Right cardiac atrium (tissue), 5 donors: ENCODE data around the gene CCM2. TPM values are rescaled to one million over a fixed set of nuclear protein-coding genes. Genes with fewer than 3 reads are reported as not detected.
A peak's percentile ranks its signal among the peaks of the same experiment; 100 is the strongest.

Experiments used
- ATAC-seq, 2 donors: fragments of 200-7000 bp; cut with Tn5 transposase; one replicate each; pipeline versions ENCODE4 v1.8.0 to v1.9.1; 2020; ENCODE audit warnings: moderate library complexity in 2 of 2, mild to moderate bottlenecking in 1 of 2
- DNase-seq, 3 donors: peaks; one replicate each; pipeline ENCODE4 v3.0.0-alpha.2; 2020
- H3K27ac ChIP-seq: one replicate; pipeline ENCODE4 v1.5.1; 2013; ENCODE audit warnings: mild to moderate bottlenecking, low read length, control low read depth, moderate library complexity
- H3K27me3 ChIP-seq: one replicate; pipeline ENCODE4 v1.6.1; 2013; ENCODE audit not compliant: control insufficient read depth, insufficient read depth
- H3K4me1 ChIP-seq: one replicate; pipeline ENCODE4 v1.6.1; 2013; ENCODE audit warnings: low read length; ENCODE audit not compliant: control insufficient read depth, insufficient read depth
- H3K4me3 ChIP-seq: one replicate; pipeline ENCODE4 v1.5.1; 2013; ENCODE audit warnings: low read length, control low read depth
- H3K9me3 ChIP-seq: one replicate; pipeline ENCODE4 v1.6.1; 2013; ENCODE audit warnings: low read length; ENCODE audit not compliant: control insufficient read depth
- WGBS: extraction: QIAGEN DNeasy Blood & Tissue Kit; methylation state at CpG from one replicate; pipeline ENCODE4 v1.1.7; 2013; 5-methylcytosine and 5-hydroxymethylcytosine counted together
- intact Hi-C, 4 donors: fragments of 100-400 bp; cut with DNase I; formaldehyde crosslinking; loops; one replicate each; pipeline versions ENCODE4 v1.11.0 to v1.14.0; 2022 to 2023
- polyA plus RNA-seq: library from polyadenylated mRNA; stranded (reverse); fragments of 200-250 nt; gene quantifications from one replicate; pipeline ENCODE4 v1.2.3, GENCODE V29; 2013
- total RNA-seq, 4 donors: library from RNA; stranded (reverse); fragmentation: NEBNext Ultra II Directional; extraction: Animal tissue kit (Norgen Biotek cat#: 25700); gene quantifications; one replicate each; pipeline ENCODE4 v1.2.1, GENCODE V29; 2021
- donor health status: healthy with polysubstance abuse.
- donor health status: DM: no; HTN: yes; CAD: no.
- donor health status: DM: no; HTN: no; CAD: no.
- donor health status: DM: no; HTN: yes; CAD: no; lungs with severe emphysema.
- donor health status: DM: yes; HTN: yes; CAD: no.

The CCM2 gene
- total and polyA plus RNA-seq, 5 donors = 26.4 to 37.0 (median 32.8) TPM

DNA sequence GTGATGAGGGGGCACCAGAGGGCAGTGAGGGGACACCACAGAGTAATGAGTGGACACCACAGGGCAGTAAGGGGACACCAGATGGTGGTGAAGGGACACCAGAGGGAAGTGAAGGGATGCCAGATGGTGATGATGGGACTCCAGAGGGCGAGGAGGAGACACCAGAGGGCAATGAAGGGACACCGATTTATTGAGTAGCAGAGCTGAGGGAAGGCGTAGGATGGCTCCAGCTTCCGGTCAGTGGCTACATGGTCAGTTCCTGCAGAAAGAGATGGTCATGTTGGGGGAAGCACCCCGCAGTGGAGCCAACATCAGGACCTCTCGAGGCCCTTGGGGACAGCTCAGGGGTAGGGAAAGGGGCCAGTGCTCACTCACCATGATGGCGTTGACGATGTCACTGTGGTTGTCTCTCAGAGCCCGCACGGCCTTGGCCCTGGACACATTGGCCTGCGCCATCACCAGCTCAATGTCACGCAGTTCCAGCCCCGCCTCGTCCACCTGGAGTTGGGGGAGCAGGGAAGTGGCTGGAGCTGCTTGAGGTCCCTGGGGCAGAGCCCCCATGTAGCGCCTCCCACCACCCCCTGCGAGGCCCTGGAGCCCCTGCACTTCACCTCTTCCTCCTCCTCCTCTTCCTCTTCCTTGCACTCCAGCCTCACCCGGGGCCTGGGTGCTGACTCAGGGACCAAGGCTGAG is 80.4 kb downstream of the CCM2 start:
- Histone ChIP-seq H3K4me1 (no peaks in the 10 kb centered on the region), H3K27me3 (no peaks in the 10 kb centered on the region), H3K4me3 (no peak overlapping the region), H3K27ac (no peak overlapping the region), H3K9me3 (no peaks in the 10 kb centered on the region)
- ATAC-seq = peak in 1 of 2 donors; percentile 19
- DNase-seq = peak in 1 of 3 donors; percentile 54
- WGBS = 91% methylated on average over 17 of the region's 17 CpGs
- intact Hi-C loops = no loop called here

DNA sequence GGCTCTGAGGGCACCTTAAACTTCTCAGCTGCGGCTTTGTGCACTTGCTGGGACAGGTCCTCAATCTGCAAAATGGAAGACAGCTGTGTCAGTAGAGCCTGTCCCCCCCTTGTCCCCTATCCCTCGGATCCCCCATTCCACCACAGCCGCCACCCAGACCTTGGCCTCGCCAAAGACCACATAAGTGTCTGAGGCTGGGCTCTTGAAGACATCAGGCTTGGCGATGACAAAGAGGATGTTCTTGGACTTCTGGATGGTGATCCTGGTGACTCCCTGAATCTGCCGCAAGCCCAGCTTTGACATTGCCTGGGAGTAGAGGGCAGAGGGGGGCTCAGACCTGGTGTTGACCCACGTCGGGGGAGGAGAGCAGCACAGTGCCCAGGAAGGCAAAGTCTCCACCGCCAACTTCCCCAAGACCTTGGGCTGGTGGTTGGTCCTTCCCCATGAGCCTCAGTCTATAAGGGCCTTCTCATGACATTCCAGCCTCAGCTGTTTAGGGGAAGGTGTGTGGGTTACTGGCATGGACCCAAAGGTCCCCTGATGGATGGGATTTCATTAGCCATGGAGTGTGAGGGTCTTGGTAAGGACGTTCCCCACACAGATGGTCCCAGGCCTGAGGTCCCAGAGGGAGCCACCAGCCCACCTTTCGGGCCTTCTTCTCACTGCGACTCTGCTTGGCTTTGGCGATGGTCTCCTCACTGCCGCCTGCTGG is 81.1 kb downstream of the CCM2 start:
- DNase-seq = no peak
- peak in 1 of 2 donors; percentile 7 for ATAC-seq
- Histone ChIP-seq H3K27me3 (no peaks in the 10 kb centered on the region), H3K27ac (no peak overlapping the region), H3K4me1 (no peaks in the 10 kb centered on the region), H3K4me3 (no peak overlapping the region), H3K9me3 (no peaks in the 10 kb centered on the region)
- 86% methylated on average over 14 of the region's 14 CpGs for WGBS
- intact Hi-C loops = no loop called here

DNA sequence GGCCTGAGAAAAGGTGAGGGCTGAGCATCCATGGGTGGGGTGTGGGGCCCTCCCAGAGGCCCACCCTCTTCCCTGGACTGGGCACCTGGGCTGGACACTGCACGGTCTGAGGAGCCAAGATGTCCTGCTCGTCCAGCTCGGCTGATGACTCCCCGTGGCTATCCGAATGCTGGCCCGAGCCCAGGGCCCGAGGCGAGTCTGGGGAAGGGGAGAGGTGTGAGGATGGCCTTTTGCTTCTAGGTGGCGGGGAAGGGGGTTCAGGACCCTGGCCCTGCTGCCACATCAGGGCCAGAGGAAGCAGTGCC is 81.6 kb downstream of the CCM2 start:
- peak in 1 of 3 donors; percentile 48 for DNase-seq
- peak in 1 of 2 donors; percentile 9 for ATAC-seq
- Histone ChIP-seq H3K4me1 (no peaks in the 10 kb centered on the region), H3K9me3 (no peaks in the 10 kb centered on the region), H3K4me3 (no peak overlapping the region), H3K27me3 (no peaks in the 10 kb centered on the region), H3K27ac (no peak overlapping the region)
- 90% methylated on average over 9 of the region's 9 CpGs for WGBS
- intact Hi-C loops = no loop called here

DNA sequence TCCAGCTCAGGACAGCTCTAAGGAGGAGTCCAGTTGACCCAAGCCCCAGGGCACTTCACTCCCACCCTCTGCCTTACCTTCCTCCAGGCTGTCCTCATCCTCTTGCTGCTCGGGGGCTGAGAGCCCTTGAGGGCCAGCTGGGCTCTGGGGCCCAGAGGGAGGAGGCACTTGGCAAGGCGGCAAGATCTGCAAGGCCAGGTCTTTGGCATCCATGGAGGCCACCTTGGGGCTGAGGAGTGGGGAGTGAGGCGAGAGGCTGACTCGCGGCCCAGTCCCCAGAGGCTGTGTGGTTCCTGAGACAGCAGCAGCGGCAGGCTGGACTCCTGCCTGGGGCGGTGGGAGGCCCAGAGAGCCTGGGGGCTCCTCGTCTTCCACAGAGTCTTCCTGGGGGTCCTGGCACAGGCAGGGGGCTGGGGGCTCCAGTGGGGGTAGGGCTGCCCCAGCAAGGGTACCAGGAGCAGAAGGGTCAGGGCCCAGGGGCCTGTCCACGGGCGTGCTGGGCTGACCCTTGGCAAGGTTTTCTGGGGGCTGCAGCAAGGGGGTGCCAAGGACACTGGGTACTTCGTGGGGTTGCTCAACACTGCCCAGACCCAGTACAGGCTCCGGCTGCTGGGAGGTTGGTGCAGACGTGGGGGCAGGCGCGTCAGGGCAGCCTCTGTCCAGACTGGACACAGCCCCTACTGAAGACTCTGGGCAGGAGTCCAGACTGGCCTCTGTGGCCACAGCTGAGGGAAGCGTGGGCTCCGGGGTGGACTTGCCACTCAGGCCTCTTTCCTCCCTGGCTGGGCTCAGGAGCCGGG is 82.2 kb downstream of the CCM2 start:
- H3K4me1 ChIP-seq = no peaks in the 10 kb centered on the region
- H3K27ac ChIP-seq = no peak overlapping the region
- ATAC-seq (peak; percentile 49 to 63), DNase-seq (peak; percentile 57 to 79 (median 71))
- no peaks in the 10 kb centered on the region for H3K27me3 ChIP-seq
- intact Hi-C loops = no loop called here
- WGBS = 61% methylated on average over 18 of the region's 18 CpGs
- H3K4me3 ChIP-seq = no peak overlapping the region
- H3K9me3 ChIP-seq = no peaks in the 10 kb centered on the region

DNA sequence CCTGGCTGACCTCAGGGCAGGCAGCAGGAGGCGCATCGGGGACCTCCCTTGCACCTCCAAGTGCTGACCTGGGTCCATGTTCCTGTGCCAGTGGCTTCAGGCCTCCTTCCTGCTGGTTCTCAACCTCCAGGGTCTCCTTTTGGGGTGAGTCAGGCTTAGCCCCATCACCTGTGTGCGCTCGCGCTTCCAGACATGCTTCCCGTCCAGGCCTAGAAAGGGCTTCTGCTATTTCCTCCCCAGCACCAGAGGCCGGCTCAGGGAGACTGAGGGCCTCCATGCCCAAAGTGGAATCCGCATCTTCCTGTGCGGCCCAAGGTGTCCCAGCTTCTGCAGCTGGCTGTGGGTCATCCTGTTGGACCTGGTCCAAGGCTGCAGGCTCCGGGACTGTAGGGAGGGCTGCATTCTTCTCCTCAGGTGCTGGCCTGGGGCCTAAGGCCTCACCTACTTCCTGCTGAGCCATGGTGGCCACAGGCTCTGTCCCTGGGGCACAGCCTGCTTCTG is 82.9 kb downstream of the CCM2 start:
- WGBS = 66% methylated on average over 10 of the region's 10 CpGs
- Histone ChIP-seq H3K4me1 (no peaks in the 10 kb centered on the region), H3K27me3 (no peaks in the 10 kb centered on the region), H3K27ac (no peak overlapping the region), H3K9me3 (no peaks in the 10 kb centered on the region), H3K4me3 (no peak overlapping the region)
- peak in 1 of 3 donors; percentile 44 for DNase-seq
- ATAC-seq = no peak
- intact Hi-C loops = no loop called here

DNA sequence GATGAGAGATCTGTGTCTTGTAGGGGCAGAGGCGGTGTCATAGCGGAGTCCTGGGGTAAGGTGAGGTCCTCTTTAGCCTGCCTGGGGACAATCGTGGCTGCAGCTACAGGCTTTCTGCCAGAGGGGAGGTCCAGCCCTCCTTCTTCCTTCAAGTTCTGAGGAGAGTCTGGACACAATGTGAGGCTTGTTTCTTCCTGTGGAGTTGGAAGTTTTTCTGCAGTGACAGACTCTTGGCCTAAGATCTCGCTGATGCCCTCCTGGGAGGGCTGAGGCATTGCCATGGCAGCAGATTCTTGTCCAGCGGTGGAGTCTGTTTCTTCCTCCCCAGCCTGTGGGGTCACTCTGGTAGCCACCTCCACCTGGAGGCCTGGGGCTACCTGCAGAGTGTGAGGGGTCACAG is 84.3 kb downstream of the CCM2 start:
- no peak overlapping the region for H3K27ac ChIP-seq
- no peaks in the 10 kb centered on the region for H3K27me3 ChIP-seq
- no peaks in the 10 kb centered on the region for H3K4me1 ChIP-seq
- H3K4me3 ChIP-seq = no peak overlapping the region
- intact Hi-C loops = no loop called here
- 58% methylated on average over 5 of the region's 5 CpGs for WGBS
- DNase-seq (no peak), ATAC-seq (no peak)
- no peaks in the 10 kb centered on the region for H3K9me3 ChIP-seq

DNA sequence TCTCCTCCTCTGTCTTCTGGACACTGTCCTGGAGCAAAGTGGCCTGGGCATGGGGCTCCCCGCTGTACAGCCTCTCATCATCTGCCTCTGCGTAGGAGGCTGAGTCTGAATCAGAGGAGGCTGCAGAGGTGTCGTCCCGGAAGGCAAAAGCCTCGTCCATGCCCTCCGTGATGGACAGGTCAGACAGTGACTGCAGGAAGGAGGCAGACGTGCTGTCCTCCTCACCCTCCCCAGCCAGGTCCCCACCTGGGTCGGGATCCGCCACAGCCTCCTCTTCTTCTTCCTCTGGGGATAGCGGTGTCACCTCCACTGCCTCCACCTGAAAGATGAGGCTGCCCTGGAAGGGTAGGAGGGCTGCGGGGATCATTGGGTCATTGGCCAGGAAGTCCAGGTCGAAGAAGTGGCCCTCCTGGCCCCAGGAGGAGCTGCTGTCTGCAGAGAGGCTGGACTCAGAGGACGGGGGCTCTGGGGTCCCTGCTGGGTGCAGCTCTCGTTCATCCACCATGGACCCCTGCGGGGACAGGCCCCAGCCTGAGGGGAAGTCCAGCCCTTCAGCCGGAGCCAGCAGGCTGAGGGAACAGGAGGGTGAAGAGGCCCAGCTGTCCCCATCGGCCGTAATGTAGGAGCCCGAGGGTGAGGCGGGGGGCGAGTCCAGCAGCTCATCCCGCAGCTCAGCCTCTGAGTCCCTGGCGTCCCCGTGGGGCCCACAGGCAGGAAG is 85.1 kb downstream of the CCM2 start:
- H3K9me3 ChIP-seq = no peaks in the 10 kb centered on the region
- no peak overlapping the region for H3K27ac ChIP-seq
- ATAC-seq (no peak), DNase-seq (peak in 1 of 3 donors; percentile 50)
- intact Hi-C loops = no loop called here
- H3K4me1 ChIP-seq = no peaks in the 10 kb centered on the region
- H3K4me3 ChIP-seq = no peak overlapping the region
- no peaks in the 10 kb centered on the region for H3K27me3 ChIP-seq
- 73% methylated on average over 24 of the region's 24 CpGs for WGBS

GRCh38 chr7:45085619-45086200 is 85.7 kb downstream of the CCM2 start:
- no peaks in the 10 kb centered on the region for H3K27me3 ChIP-seq
- ATAC-seq = no peak
- H3K27ac ChIP-seq = no peak overlapping the region
- no peaks in the 10 kb centered on the region for H3K4me1 ChIP-seq
- no peak overlapping the region for H3K4me3 ChIP-seq
- WGBS = 84% methylated on average over 23 of the region's 23 CpGs
- DNase-seq = peak in 1 of 3 donors; percentile 56
- intact Hi-C loops = no loop called here
- H3K9me3 ChIP-seq = no peaks in the 10 kb centered on the region

- ATAC-seq = no peak
- H3K4me3 ChIP-seq = no peak overlapping the region
- 89% methylated on average over 15 of the region's 15 CpGs for WGBS
- no peaks in the 10 kb centered on the region for H3K9me3 ChIP-seq
- intact Hi-C loops = no loop called here
- H3K27ac ChIP-seq = no peak overlapping the region
- no peaks in the 10 kb centered on the region for H3K4me1 ChIP-seq
- H3K27me3 ChIP-seq = no peaks in the 10 kb centered on the region
- DNase-seq = no peak
Measured at GRCh38 chr7:45086331-45087065, 86.5 kb downstream of the CCM2 start.
